Right atrium auricular region (tissue), 2 donors: ENCODE data around the gene ARFIP1. TPM values are rescaled to one million over a fixed set of nuclear protein-coding genes. Genes with fewer than 3 reads are reported as not detected.

Experiments used
- DNase-seq: peaks from one replicate; pipeline ENCODE4 v3.0.0-alpha.2; 2019; ENCODE audit warnings: low spot score
- H3K27ac ChIP-seq, 2 donors: fragments of 200-600 bp; sonication (generic); 1 replicate in 1 of 2; 2 replicates in 1 of 2; pipeline ENCODE4 v1.5.1; 2016 to 2019
- H3K27me3 ChIP-seq, 2 donors: fragments of 200-600 bp; sonication (generic); one replicate each; pipeline versions ENCODE4 v1.5.1 to v1.6.0; 2017 to 2019
- H3K36me3 ChIP-seq: fragments of 200-600 bp; sonication (generic); one replicate; pipeline ENCODE4 v1.5.1; 2016
- H3K4me1 ChIP-seq, 2 donors: fragments of 200-600 bp; sonication (generic); one replicate each; pipeline versions ENCODE4 v1.5.1 to v1.6.0; 2017 to 2019
- H3K4me3 ChIP-seq, 2 donors: fragments of 200-600 bp; sonication (generic); 1 replicate in 1 of 2; 2 replicates in 1 of 2; pipeline ENCODE4 v1.5.1; 2017 to 2019; ENCODE audit warnings: mild to moderate bottlenecking in 1 of 2, moderate library complexity in 1 of 2
- H3K9me3 ChIP-seq, 2 donors: fragments of 200-600 bp; sonication (generic); one replicate each; pipeline ENCODE4 v1.5.1; 2019
- CTCF ChIP-seq, 2 donors: fragments of 200-600 bp; sonication (generic); IDR thresholded peaks; one replicate each; pipeline ENCODE4 v1.5.1; 2019; ENCODE audit warnings: antibody characterized with exemption in 2 of 2
- total RNA-seq, 2 donors: library from RNA; depleted of rRNA; stranded (reverse); fragments of >200 nt; gene quantifications; one replicate each; pipeline ENCODE4 v1.1.0, GENCODE V29; 2016

Gene ARFIP1
- total RNA-seq, 2 donors from 2014 or later, result 10.9 to 12.4 TPM

- Histone ChIP-seq H3K4me3 (no peak overlapping the region), H3K4me1 (no peaks in the 10 kb centered on the region), H3K36me3 (no peaks in the 10 kb centered on the region), H3K27me3 (no peaks in the 10 kb centered on the region), H3K27ac (no peak overlapping the region), H3K9me3 (no peaks in the 10 kb centered on the region)
- no peak for DNase-seq
- TF ChIP-seq CTCF (IDR thresholded peaks at IDR 0.05), result no peak
Observed at GRCh38 chr4:152945639-152946038, 165.9 kb downstream of the ARFIP1 start.

GRCh38 chr4:152946446-152946845, 166.7 kb downstream of the ARFIP1 start:
- no peak overlapping the region for H3K4me3 ChIP-seq
- no peaks in the 10 kb centered on the region for H3K9me3 ChIP-seq
- H3K27me3 ChIP-seq, result no peaks in the 10 kb centered on the region
- H3K36me3 ChIP-seq, result no peaks in the 10 kb centered on the region
- DNase-seq, result no peak
- H3K4me1 ChIP-seq, result no peaks in the 10 kb centered on the region
- no peak for TF ChIP-seq CTCF (IDR thresholded peaks at IDR 0.05)
- H3K27ac ChIP-seq, result no peak overlapping the region

GRCh38 chr4:152947311-152947710, 167.6 kb downstream of the ARFIP1 start:
- no peak overlapping the region for H3K4me3 ChIP-seq
- no peaks in the 10 kb centered on the region for H3K36me3 ChIP-seq
- no peak for DNase-seq
- H3K27ac ChIP-seq, result no peak overlapping the region
- H3K4me1 ChIP-seq, result no peaks in the 10 kb centered on the region
- H3K9me3 ChIP-seq, result no peaks in the 10 kb centered on the region
- no peaks in the 10 kb centered on the region for H3K27me3 ChIP-seq
- TF ChIP-seq CTCF (IDR thresholded peaks at IDR 0.05), result no peak

- H3K27me3 ChIP-seq, result no peaks in the 10 kb centered on the region
- no peak for TF ChIP-seq CTCF (IDR thresholded peaks at IDR 0.05)
- H3K36me3 ChIP-seq, result no peaks in the 10 kb centered on the region
- H3K27ac ChIP-seq, result no peak overlapping the region
- no peak overlapping the region for H3K4me3 ChIP-seq
- H3K4me1 ChIP-seq, result no peaks in the 10 kb centered on the region
- H3K9me3 ChIP-seq, result no peaks in the 10 kb centered on the region
- no peak for DNase-seq
Observed at GRCh38 chr4:152949930-152950329, 170.2 kb downstream of the ARFIP1 start.

- DNase-seq, result no peak
- no peak overlapping the region for H3K4me3 ChIP-seq
- no peaks in the 10 kb centered on the region for H3K27me3 ChIP-seq
- no peak overlapping the region for H3K27ac ChIP-seq
- no peaks in the 10 kb centered on the region for H3K4me1 ChIP-seq
- H3K36me3 ChIP-seq, result no peaks in the 10 kb centered on the region
- H3K9me3 ChIP-seq, result no peaks in the 10 kb centered on the region
- no peak for TF ChIP-seq CTCF (IDR thresholded peaks at IDR 0.05)
Observed at GRCh38 chr4:152950402-152951274, 170.9 kb downstream of the ARFIP1 start.

GRCh38 chr4:152951348-152951747, 171.6 kb downstream of the ARFIP1 start:
- Histone ChIP-seq H3K27me3 (no peaks in the 10 kb centered on the region), H3K36me3 (no peaks in the 10 kb centered on the region), H3K4me1 (peaks cover 0 to 1% of the 10 kb centered on the region in 2 donors), H3K4me3 (no peak overlapping the region), H3K27ac (no peak overlapping the region), H3K9me3 (no peaks in the 10 kb centered on the region)
- DNase-seq, result no peak
- no peak for TF ChIP-seq CTCF (IDR thresholded peaks at IDR 0.05)
